Activated CD8-positive, alpha-beta T cell treated with anti-CD3 and anti-CD28 coated beads, Interleukin-2, amount 10 ng/mL, durations not matched to agents 7 days and 5 days (primary cell): ENCODE measurements around the gene DISP3. TPM values are rescaled to one million over a fixed set of nuclear protein-coding genes. Genes with fewer than 3 reads are reported as not detected.
A peak's percentile ranks its signal among the peaks of the same experiment; 100 is the strongest.

Source experiments
- ATAC-seq: fragments of 150-1000 bp; cut with Tn5 transposase; one replicate; pipeline ENCODE4 v1.10.0; 2021; ENCODE audit warnings: moderate library complexity
- CTCF ChIA-PET: fragments of 350-600 bp; sonication (Branson Sonifier 250); formaldehyde crosslinking; loops from one replicate; lab custom pipeline; 2021; ENCODE audit warnings: antibody characterized with exemption; lab: Charles Lee
- POLR2A ChIA-PET: fragments of 350-600 bp; sonication (Branson Sonifier 250); formaldehyde crosslinking; loops from one replicate; lab custom pipeline; 2021; ENCODE audit warnings: antibody characterized with exemption; lab: Charles Lee
- DNase-seq: peaks from one replicate; pipeline ENCODE4 v3.0.0-alpha.2; 2020
- H3K27ac Mint-ChIP-seq: one replicate; pipeline ENCODE4 v1.8.0; 2021; ENCODE audit warnings: mild to moderate bottlenecking, mixed read lengths
- H3K27me3 Mint-ChIP-seq: one replicate; pipeline ENCODE4 v1.8.0; 2021; ENCODE audit warnings: low read depth, mixed read lengths
- H3K36me3 Mint-ChIP-seq: one replicate; pipeline ENCODE4 v1.8.0; 2021; ENCODE audit warnings: low read depth, mixed read lengths
- H3K4me1 Mint-ChIP-seq: one replicate; pipeline ENCODE4 v1.8.0; 2021; ENCODE audit warnings: low read depth, mixed read lengths
- H3K4me3 Mint-ChIP-seq: one replicate; pipeline ENCODE4 v1.8.0; 2021; ENCODE audit warnings: mild to moderate bottlenecking, mixed read lengths
- H3K9me3 Mint-ChIP-seq: one replicate; pipeline ENCODE4 v1.8.0; 2022; ENCODE audit warnings: mixed read lengths; ENCODE audit not compliant: insufficient read depth
- total RNA-seq, 2 experiments: library from RNA; stranded (reverse); gene quantifications; one replicate each; pipeline ENCODE4 v1.2.3, GENCODE V29; 2021

The DISP3 gene
- total RNA-seq, 2 experiments from 2014 or later: 0.42 to 0.55 TPM

- no peaks in the 10 kb centered on the region for H3K27me3 Mint-ChIP-seq
- ATAC-seq: no peak
- no peak overlapping the region for H3K27ac Mint-ChIP-seq
- no peak overlapping the region for H3K4me3 Mint-ChIP-seq
- CTCF ChIA-PET: no interaction called here
- no peaks in the 10 kb centered on the region for H3K4me1 Mint-ChIP-seq
- no peak for DNase-seq
- POLR2A ChIA-PET: no interaction called here
- no peaks in the 10 kb centered on the region for H3K9me3 Mint-ChIP-seq
- no peaks in the 10 kb centered on the region for H3K36me3 Mint-ChIP-seq
Measured at GRCh38 chr1:11537380-11537764, 58.4 kb downstream of the DISP3 start.

DNA sequence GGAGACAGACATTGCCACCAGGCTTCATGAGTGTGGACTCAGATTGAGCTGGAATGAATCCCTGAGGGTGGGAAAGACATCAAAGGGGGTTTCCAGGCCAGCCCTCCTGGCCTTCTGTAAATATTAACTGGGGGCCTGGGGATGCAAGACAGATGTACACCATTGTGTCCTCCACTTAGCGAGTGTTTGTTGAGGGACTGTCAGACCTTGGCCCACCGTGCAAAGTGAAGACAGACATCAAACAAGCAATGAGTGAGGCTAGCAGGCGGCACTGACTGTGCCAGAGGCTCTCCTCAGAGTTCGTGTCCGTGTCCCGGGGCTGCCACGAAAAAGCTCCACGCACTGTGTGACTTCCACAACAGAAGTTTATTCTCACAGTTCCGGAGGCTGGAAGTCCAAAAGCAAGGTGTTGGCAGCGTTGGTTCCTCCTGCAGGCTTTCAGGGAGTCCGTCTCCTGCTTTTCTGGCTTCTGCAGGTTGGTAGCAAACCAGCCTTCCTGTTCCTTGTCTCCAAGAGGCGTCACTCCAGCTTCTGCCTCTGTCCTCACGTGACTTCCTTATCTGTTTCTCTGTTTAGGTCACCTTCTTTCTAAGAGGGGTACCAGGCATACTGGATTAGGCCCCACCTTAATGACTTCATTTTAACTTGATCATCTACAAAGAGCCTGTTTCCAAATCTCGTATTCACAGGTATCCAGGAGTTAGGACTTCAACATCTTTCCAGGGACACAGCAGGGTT is 59.1 kb downstream of the DISP3 start:
- Mint-ChIP-seq H3K36me3 (no peaks in the 10 kb centered on the region), H3K4me3 (no peak overlapping the region), H3K27me3 (no peaks in the 10 kb centered on the region), H3K9me3 (no peaks in the 10 kb centered on the region), H3K27ac (no peak overlapping the region), H3K4me1 (no peaks in the 10 kb centered on the region)
- ChIA-PET CTCF (no interaction called here), POLR2A (no interaction called here)
- ATAC-seq: no peak
- DNase-seq: no peak

GRCh38 chr1:11538886-11539285 is 59.9 kb downstream of the DISP3 start:
- CTCF ChIA-PET: no interaction called here

GRCh38 chr1:11539850-11540772 is 61.2 kb downstream of the DISP3 start:
- CTCF ChIA-PET: no interaction called here
- Mint-ChIP-seq H3K27ac (no peak overlapping the region), H3K9me3 (no peaks in the 10 kb centered on the region), H3K4me1 (no peaks in the 10 kb centered on the region), H3K36me3 (no peaks in the 10 kb centered on the region), H3K27me3 (peaks cover 2% of the 10 kb centered on the region), H3K4me3 (no peak overlapping the region)
- ATAC-seq (no peak), DNase-seq (no peak)
- POLR2A ChIA-PET: no interaction called here

More at GRCh38 chr1:11538886-11539285, 59.9 kb downstream of the DISP3 start:
- Mint-ChIP-seq H3K27ac (no peak overlapping the region), H3K4me1 (no peaks in the 10 kb centered on the region), H3K9me3 (no peaks in the 10 kb centered on the region), H3K4me3 (no peak overlapping the region), H3K27me3 (peaks cover 2% of the 10 kb centered on the region), H3K36me3 (no peaks in the 10 kb centered on the region)
- POLR2A ChIA-PET: no interaction called here
- ATAC-seq: no peak
- DNase-seq: no peak

GRCh38 chr1:11540773-11541160 is 61.8 kb downstream of the DISP3 start:
- no peaks in the 10 kb centered on the region for H3K9me3 Mint-ChIP-seq
- ATAC-seq (no peak), DNase-seq (no peak)
- peaks cover 2% of the 10 kb centered on the region for H3K27me3 Mint-ChIP-seq
- no peaks in the 10 kb centered on the region for H3K4me1 Mint-ChIP-seq
- no peak overlapping the region for H3K4me3 Mint-ChIP-seq
- H3K36me3 Mint-ChIP-seq: no peaks in the 10 kb centered on the region
- ChIA-PET CTCF (no interaction called here), POLR2A (no interaction called here)
- no peak overlapping the region for H3K27ac Mint-ChIP-seq

DNA sequence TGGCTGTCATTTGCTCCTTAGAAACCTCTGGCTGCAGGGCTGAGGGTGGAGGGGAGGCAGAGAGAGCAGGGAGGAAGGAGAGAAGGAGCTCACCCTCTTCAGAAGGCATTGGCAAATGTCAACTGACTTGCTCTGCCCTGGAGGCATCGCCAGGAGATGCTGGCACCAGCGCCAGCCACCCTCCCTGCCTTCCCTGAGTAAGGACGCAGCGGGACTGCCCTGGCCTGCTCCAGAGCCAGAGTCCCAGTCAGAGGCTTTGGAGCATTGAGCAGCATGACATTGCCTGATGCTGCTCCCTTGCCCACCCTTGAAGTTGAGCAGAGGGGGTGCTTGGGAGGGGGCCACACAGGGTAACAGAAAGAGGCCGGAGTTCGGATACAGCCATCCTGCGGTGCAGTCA is 62.3 kb downstream of the DISP3 start:
- H3K36me3 Mint-ChIP-seq: no peaks in the 10 kb centered on the region
- DNase-seq (no peak), ATAC-seq (no peak)
- H3K9me3 Mint-ChIP-seq: no peaks in the 10 kb centered on the region
- H3K27ac Mint-ChIP-seq: no peak overlapping the region
- no peak overlapping the region for H3K4me3 Mint-ChIP-seq
- ChIA-PET POLR2A (no interaction called here), CTCF (no interaction called here)
- no peaks in the 10 kb centered on the region for H3K4me1 Mint-ChIP-seq
- H3K27me3 Mint-ChIP-seq: peaks cover 2% of the 10 kb centered on the region

- peaks cover 5% of the 10 kb centered on the region for H3K27me3 Mint-ChIP-seq
- H3K36me3 Mint-ChIP-seq: no peaks in the 10 kb centered on the region
- H3K4me1 Mint-ChIP-seq: no peaks in the 10 kb centered on the region
- no peak overlapping the region for H3K4me3 Mint-ChIP-seq
- DNase-seq (no peak), ATAC-seq (no peak)
- H3K27ac Mint-ChIP-seq: no peak overlapping the region
- no peaks in the 10 kb centered on the region for H3K9me3 Mint-ChIP-seq
- ChIA-PET POLR2A (no interaction called here), CTCF (no interaction called here)
Measured at GRCh38 chr1:11541956-11542355, 63.0 kb downstream of the DISP3 start.

- Mint-ChIP-seq H3K27ac (no peak overlapping the region), H3K9me3 (no peaks in the 10 kb centered on the region), H3K36me3 (no peaks in the 10 kb centered on the region), H3K4me1 (no peaks in the 10 kb centered on the region), H3K4me3 (no peak overlapping the region), H3K27me3 (peaks cover 8% of the 10 kb centered on the region)
- CTCF ChIA-PET: no interaction called here
- no peak for ATAC-seq
- POLR2A ChIA-PET: no interaction called here
- no peak for DNase-seq
Measured at GRCh38 chr1:11543392-11543791, 64.4 kb downstream of the DISP3 start.

DNA sequence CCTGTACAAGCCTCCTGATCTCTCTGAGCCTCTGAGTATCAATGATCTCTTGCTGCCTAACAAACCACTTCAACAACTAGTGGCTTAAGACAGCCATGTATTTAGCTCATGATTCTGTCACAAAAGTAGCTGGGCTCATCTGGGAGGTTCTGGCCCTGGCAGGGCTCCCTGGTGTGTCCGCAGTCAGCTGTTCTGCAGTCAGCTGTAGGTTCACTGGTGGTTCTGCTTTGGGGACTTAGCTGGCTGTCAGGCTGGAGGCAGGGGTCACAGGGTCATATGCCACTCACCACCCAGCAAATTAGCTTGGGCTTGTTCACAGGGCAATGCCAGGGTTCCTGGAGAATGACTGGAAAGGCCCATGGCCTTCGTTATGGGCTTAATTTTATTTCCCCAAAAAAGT is 64.8 kb downstream of the DISP3 start:
- ChIA-PET POLR2A (no interaction called here), CTCF (no interaction called here)
- Mint-ChIP-seq H3K4me3 (no peak overlapping the region), H3K36me3 (no peaks in the 10 kb centered on the region), H3K27me3 (peaks cover 8% of the 10 kb centered on the region), H3K9me3 (no peaks in the 10 kb centered on the region), H3K4me1 (no peaks in the 10 kb centered on the region), H3K27ac (no peak overlapping the region)
- ATAC-seq (no peak), DNase-seq (no peak)

DNA sequence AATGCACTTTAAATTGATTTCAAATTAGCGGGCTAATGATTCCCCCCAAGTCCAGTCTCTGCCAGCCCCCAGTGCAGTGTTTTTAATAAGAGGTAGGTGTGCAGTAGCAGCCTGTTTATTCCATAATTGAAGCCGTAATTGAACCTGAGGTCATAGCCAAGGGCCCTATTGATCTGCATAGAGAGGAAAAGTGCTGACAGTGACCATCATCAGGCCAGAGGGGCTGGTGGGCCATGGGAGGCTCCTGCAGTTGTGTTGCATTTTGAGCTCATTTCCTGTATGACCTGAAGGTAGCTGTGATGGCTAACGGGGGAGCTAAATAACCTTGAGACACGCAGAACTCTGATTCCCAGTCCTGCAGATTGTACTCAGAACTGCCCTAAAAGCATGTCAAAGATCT is 67.5 kb downstream of the DISP3 start:
- H3K9me3 Mint-ChIP-seq: no peaks in the 10 kb centered on the region
- DNase-seq (no peak), ATAC-seq (no peak)
- no peak overlapping the region for H3K4me3 Mint-ChIP-seq
- ChIA-PET POLR2A (no interaction called here), CTCF (no interaction called here)
- no peak overlapping the region for H3K27ac Mint-ChIP-seq
- H3K36me3 Mint-ChIP-seq: no peaks in the 10 kb centered on the region
- H3K27me3 Mint-ChIP-seq: peaks cover 10% of the 10 kb centered on the region
- H3K4me1 Mint-ChIP-seq: no peaks in the 10 kb centered on the region

- CTCF ChIA-PET: interaction anchor here (1.1 kb wide), 1 partner anchor 21 kb away, joined by 3 read pairs; no protein-coding TSS in a partner anchor
- DNase-seq (peak; percentile 78), ATAC-seq (peak; percentile 69)
- Mint-ChIP-seq H3K27me3 (peaks cover 13% of the 10 kb centered on the region), H3K36me3 (no peaks in the 10 kb centered on the region), H3K27ac (no peak overlapping the region), H3K4me3 (no peak overlapping the region), H3K9me3 (no peaks in the 10 kb centered on the region), H3K4me1 (no peaks in the 10 kb centered on the region)
- POLR2A ChIA-PET: interaction anchor here (0.6 kb wide), 1 partner anchor 32 kb away, joined by 3 read pairs; no protein-coding TSS in a partner anchor
Measured at GRCh38 chr1:11550664-11551283, 71.8 kb downstream of the DISP3 start.

DNA sequence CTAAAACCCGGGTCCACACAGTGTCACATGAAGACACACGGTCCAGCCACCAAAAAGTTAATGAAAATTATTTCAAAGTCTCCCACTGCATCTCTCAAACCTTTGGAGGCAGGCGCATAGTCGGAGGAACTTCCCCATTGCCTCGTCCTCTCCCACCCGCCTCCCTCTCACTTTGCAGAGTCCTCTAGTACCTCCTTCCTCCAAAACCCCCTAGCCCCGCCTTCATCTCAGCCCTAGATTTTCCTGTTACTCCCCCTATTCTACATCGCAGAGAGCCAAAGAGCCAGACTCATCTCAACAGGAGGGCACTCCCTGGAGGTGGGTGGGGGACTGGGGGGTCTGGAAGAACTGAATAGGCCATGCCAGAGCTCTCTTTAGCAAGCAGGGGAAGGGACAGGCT is 79.3 kb downstream of the DISP3 start:
- Mint-ChIP-seq H3K36me3 (no peaks in the 10 kb centered on the region), H3K27ac (no peak overlapping the region), H3K9me3 (no peaks in the 10 kb centered on the region), H3K27me3 (peaks cover 33% of the 10 kb centered on the region), H3K4me1 (no peaks in the 10 kb centered on the region), H3K4me3 (no peak overlapping the region)
- DNase-seq: no peak
- POLR2A ChIA-PET: no interaction called here
- no peak for ATAC-seq
- CTCF ChIA-PET: no interaction called here
